HepG2 (cell line): ENCODE data around the gene IL17C. TPM values are rescaled to one million over a fixed set of nuclear protein-coding genes. Genes with fewer than 3 reads are reported as not detected.

Source experiments
- ATAC-seq: fragments of 200-7000 bp; cut with Tn5 transposase; 3 replicates; pipeline ENCODE4 v1.9.1; 2020; ENCODE audit warnings: mild to moderate bottlenecking, moderate library complexity
- BruUV-seq: library from RNA; stranded (reverse); fragments of 400-500 nt; replicated peaks from 2 replicates; lab custom pipeline; 2021; lab: Mats Ljungman, UMichigan
- CTCF ChIA-PET: fragments of 300-600 bp; formaldehyde crosslinking; extraction: SDS; loops from one replicate; lab custom pipeline; 2021; ENCODE audit warnings: low total read pairs, inconsistent platforms, low intra/inter-chr PET ratio; lab: Yijun Ruan, JAX
- POLR2A ChIA-PET: fragments of 350-600 bp; sonication (Branson Sonifier 250); formaldehyde crosslinking; loops from one replicate; lab custom pipeline; 2020; ENCODE audit warnings: antibody characterized with exemption, inconsistent platforms; lab: Yijun Ruan, JAX
- DNase-seq: peaks from one replicate; pipeline ENCODE4 v3.0.0-alpha.2; 2015; ENCODE audit warnings: low spot score
- FAIRE-seq: peaks from 3 replicates; lab custom pipeline; 2011; peaks lifted over from hg19 to GRCh38; lab: Jason Lieb, UNC
- H2AFZ ChIP-seq: one replicate; pipeline ENCODE4 v1.6.1; 2011; ENCODE audit warnings: low read length, inconsistent platforms
- H3K27ac ChIP-seq: fragments of 300-600 bp; 3 replicates; pipeline ENCODE4 v1.8.0; 2011; ENCODE audit warnings: mixed run types, mild to moderate bottlenecking, mixed read lengths, low read length, inconsistent platforms; ENCODE audit not compliant: insufficient read depth; ENCODE audit errors: extremely low read length
- H3K27me3 ChIP-seq, 2 experiments: fragments of 200-600 bp in 1 of 2; 2 replicates in 1 of 2; 3 replicates in 1 of 2; pipeline versions ENCODE4 v1.6.0 to v1.8.0; 2011; ENCODE audit warnings: low read length in 2 of 2, mild to moderate bottlenecking in 2 of 2, moderate library complexity in 2 of 2, inconsistent platforms in 1 of 2; ENCODE audit not compliant: insufficient read depth in 2 of 2, control insufficient read depth in 1 of 2
- H3K36me3 ChIP-seq, 2 experiments: fragments of 200-600 bp in 1 of 2; replicated peaks in 1 of 2; 2 replicates in 1 of 2; 3 replicates in 1 of 2; pipeline versions ENCODE4 v1.5.1 to v1.8.0; 2011; ENCODE audit warnings: low read length in 2 of 2, inconsistent platforms in 1 of 2; ENCODE audit not compliant: insufficient read depth in 2 of 2, control insufficient read depth in 1 of 2
- H3K4me1 ChIP-seq: 2 replicates; pipeline ENCODE4 v1.5.1; 2012; ENCODE audit warnings: low read length, inconsistent platforms; ENCODE audit not compliant: insufficient read depth
- H3K4me2 ChIP-seq: 2 replicates; pipeline ENCODE4 v1.6.0; 2011; ENCODE audit warnings: low read depth, low read length, inconsistent platforms
- H3K4me3 ChIP-seq, 3 experiments: fragments of 200-600 bp in 1 of 3; sonication (generic), shearing (Covaris generic) in 1 of 3; replicated peaks in 1 of 3; 2 replicates each; pipeline ENCODE4 v1.5.1; 2011 to 2016; ENCODE audit warnings: low read length in 3 of 3, inconsistent platforms in 2 of 3, low read depth in 2 of 3, mild to moderate bottlenecking in 2 of 3, control low read depth in 1 of 3, mixed read lengths in 1 of 3; ENCODE audit not compliant: insufficient read depth in 1 of 3
- H3K79me2 ChIP-seq: one replicate; pipeline ENCODE4 v1.6.1; 2011; ENCODE audit warnings: low read length, inconsistent platforms; ENCODE audit not compliant: insufficient read depth
- H3K9ac ChIP-seq: 2 replicates; pipeline ENCODE4 v1.6.0; 2011; ENCODE audit warnings: mild to moderate bottlenecking, low read depth, low read length, inconsistent platforms; ENCODE audit not compliant: insufficient read depth
- H3K9me3 ChIP-seq: 2 replicates; pipeline ENCODE4 v1.5.1; 2012; ENCODE audit warnings: mild to moderate bottlenecking, low read length
- H4K20me1 ChIP-seq: 2 replicates; pipeline ENCODE4 v1.6.0; 2011; ENCODE audit warnings: inconsistent platforms, mild to moderate bottlenecking, low read length, moderate library complexity; ENCODE audit not compliant: insufficient read depth
- AHR ChIP-seq: IDR thresholded peaks from 2 replicates; pipeline ENCODE4 v1.6.1; 2018; ENCODE audit warnings: missing genetic modification reagents, missing compliant biosample characterization
- MATR3 ChIP-seq: sonication (generic); formaldehyde crosslinking; IDR thresholded peaks from 2 replicates; pipeline ENCODE4 v1.4.0; 2020; ENCODE audit warnings: missing genetic modification reagents
- NCOA2 ChIP-seq: sonication (generic); formaldehyde crosslinking; IDR thresholded peaks from 2 replicates; pipeline ENCODE4 v1.8.0; 2022; ENCODE audit warnings: inconsistent platforms
- NFYB ChIP-seq: sonication (generic); formaldehyde crosslinking; IDR thresholded peaks from 2 replicates; pipeline ENCODE4 v1.4.0; 2020; ENCODE audit warnings: missing genetic modification reagents
- RARA ChIP-seq: IDR thresholded peaks from 2 replicates; pipeline ENCODE4 v1.6.1; 2016; ENCODE audit warnings: missing genetic modification reagents, missing compliant biosample characterization
- SIN3A ChIP-seq: IDR thresholded peaks from 2 replicates; pipeline ENCODE4 v1.6.1; 2011; ENCODE audit warnings: low read depth, mild to moderate bottlenecking, control low read depth, low read length, borderline replicate concordance
- SMARCC2 ChIP-seq: fragments of 450-650 bp; IDR thresholded peaks from 2 replicates; pipeline ENCODE4 v1.6.1; 2017; ENCODE audit warnings: antibody characterized with exemption, mild to moderate bottlenecking
- SRSF9 ChIP-seq: fragments of 200-400 bp; formaldehyde crosslinking; IDR thresholded peaks from 2 replicates; pipeline ENCODE4 v1.6.1; 2018; ENCODE audit warnings: borderline replicate concordance, mild to moderate bottlenecking, low read depth, low read length; ENCODE audit not compliant: insufficient read depth, poor library complexity, severe bottlenecking
- SSRP1 ChIP-seq: IDR thresholded peaks from 2 replicates; pipeline ENCODE4 v1.6.1; 2016; ENCODE audit warnings: control low read depth
- WGBS: methylation state at CpG from one replicate; pipeline ENCODE4 v1.1.6; 2017; ENCODE audit warnings: low lambda C conversion rate; 5-methylcytosine and 5-hydroxymethylcytosine counted together
- in situ Hi-C: cut with HindIII; loops from 2 replicates; pipeline ENCODE4 v1.10.0; 2017; ENCODE audit warnings: low pct_unique_long_range_greater_than_20kb; ENCODE audit not compliant: extremely low pct_ligation_motif_present
- intact Hi-C: fragments of 100-400 bp; cut with micrococcal nuclease; formaldehyde crosslinking; loops from one replicate; pipeline ENCODE4 v1.10.0; 2022; ENCODE audit not compliant: unreplicated experiment
- polyA plus RNA-seq, 8 experiments: library from polyadenylated mRNA; depleted of rRNA in 3 of 8; stranded (reverse) in 7 of 8; unstranded in 1 of 8; fragments of >200 nt; fragmentation: Illumina TruSeq in 4 of 8; extraction: Trizol in 4 of 8; gene quantifications; 2 replicates each; pipeline versions ENCODE4 v1.2.1 to v1.2.3, GENCODE V29; 2011 to 2016; ENCODE audit warnings: low read depth in 4 of 8, missing spikeins in 1 of 8, mixed read lengths in 1 of 8; ENCODE audit not compliant: insufficient read depth in 1 of 8
- total RNA-seq, 5 experiments: library from RNA; depleted of rRNA; stranded (reverse); fragments of >200 nt; fragmentation: Illumina TruSeq; extraction: Trizol; gene quantifications; 2 replicates each; pipeline ENCODE4 v1.2.3, GENCODE V29; 2016; ENCODE audit warnings: low read depth in 1 of 5
- TF ChIP-seq, protein P1 (sequence below): sonication (generic); formaldehyde crosslinking; conservative IDR thresholded peaks from 2 replicates; pipeline ENCODE4 v1.5.0; 2020; ENCODE audit warnings: missing genetic modification reagents
- TF ChIP-seq, protein P2 (sequence below): sonication (generic); formaldehyde crosslinking; IDR thresholded peaks from 2 replicates; pipeline ENCODE4 v1.4.0; 2020; ENCODE audit warnings: missing genetic modification reagents
- TF ChIP-seq, protein P3 (sequence below): sonication (generic); formaldehyde crosslinking; conservative IDR thresholded peaks from 2 replicates; pipeline ENCODE4 v1.4.0; 2020; ENCODE audit warnings: mild to moderate bottlenecking, missing genetic modification reagents, moderate library complexity
- TF ChIP-seq, protein P4 (sequence below): sonication (generic); formaldehyde crosslinking; IDR thresholded peaks from 2 replicates; pipeline ENCODE4 v1.4.0; 2020; ENCODE audit warnings: missing genetic modification reagents

Gene IL17C
- total and polyA plus RNA-seq, 2 of the 13 experiments (the other 11 are each of a cell fraction or from before 2014, with no cell fraction given) = not detected

DNA sequence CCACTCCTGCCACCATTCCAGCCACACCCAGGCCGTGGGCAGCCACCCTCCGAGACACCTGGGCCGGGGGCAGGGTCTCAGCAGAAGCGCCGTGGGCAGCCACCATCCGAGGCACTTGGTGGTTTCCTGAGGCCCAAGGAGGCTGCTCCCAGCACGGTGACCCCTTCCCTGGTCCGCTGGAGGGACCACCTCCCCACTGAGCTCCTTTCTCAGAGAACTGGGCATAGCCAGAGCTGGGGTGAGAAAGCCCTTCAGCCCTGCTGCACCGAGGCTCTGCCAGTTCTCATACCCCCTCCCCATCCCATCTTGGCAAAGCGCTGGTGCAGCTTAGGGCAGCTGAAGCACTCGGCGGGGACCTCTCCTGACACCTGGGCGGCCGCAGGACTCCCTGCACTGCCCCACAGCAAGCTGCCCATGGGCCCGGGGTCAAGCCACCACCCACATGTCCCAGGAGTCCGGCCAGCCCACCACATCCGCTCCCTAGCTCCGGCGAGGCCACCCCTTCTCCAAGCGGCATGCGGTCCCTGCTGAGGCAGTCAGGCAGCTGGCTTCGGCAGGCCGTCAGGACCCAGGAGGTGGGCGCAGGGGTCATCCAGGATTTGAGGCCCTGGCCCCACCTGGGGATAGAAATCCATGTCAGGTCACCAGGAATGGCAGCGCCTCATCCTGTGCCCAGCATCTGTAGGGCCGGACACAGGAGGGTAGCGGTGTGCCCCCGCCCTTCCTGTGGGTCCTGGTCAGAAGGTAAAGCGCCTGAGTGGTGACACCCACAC lies 13.8 kb downstream of the IL17C start (continued):
- TF ChIP-seq, protein P1, sequence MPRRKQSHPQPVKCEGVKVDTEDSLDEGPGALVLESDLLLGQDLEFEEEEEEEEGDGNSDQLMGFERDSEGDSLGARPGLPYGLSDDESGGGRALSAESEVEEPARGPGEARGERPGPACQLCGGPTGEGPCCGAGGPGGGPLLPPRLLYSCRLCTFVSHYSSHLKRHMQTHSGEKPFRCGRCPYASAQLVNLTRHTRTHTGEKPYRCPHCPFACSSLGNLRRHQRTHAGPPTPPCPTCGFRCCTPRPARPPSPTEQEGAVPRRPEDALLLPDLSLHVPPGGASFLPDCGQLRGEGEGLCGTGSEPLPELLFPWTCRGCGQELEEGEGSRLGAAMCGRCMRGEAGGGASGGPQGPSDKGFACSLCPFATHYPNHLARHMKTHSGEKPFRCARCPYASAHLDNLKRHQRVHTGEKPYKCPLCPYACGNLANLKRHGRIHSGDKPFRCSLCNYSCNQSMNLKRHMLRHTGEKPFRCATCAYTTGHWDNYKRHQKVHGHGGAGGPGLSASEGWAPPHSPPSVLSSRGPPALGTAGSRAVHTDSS (CRISPR knock-in tag) = no peak
- TF ChIP-seq RARA (CRISPR knock-in tag) (no peak), SRSF9 (no peak), NCOA2 (no peak)
- TF ChIP-seq, protein P2, sequence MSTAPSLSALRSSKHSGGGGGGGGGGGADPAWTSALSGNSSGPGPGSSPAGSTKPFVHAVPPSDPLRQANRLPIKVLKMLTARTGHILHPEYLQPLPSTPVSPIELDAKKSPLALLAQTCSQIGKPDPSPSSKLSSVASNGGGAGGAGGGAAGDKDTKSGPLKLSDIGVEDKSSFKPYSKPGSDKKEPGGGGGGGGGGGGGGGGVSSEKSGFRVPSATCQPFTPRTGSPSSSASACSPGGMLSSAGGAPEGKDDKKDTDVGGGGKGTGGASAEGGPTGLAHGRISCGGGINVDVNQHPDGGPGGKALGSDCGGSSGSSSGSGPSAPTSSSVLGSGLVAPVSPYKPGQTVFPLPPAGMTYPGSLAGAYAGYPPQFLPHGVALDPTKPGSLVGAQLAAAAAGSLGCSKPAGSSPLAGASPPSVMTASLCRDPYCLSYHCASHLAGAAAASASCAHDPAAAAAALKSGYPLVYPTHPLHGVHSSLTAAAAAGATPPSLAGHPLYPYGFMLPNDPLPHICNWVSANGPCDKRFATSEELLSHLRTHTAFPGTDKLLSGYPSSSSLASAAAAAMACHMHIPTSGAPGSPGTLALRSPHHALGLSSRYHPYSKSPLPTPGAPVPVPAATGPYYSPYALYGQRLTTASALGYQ (CRISPR knock-in tag) = no peak

DNA sequence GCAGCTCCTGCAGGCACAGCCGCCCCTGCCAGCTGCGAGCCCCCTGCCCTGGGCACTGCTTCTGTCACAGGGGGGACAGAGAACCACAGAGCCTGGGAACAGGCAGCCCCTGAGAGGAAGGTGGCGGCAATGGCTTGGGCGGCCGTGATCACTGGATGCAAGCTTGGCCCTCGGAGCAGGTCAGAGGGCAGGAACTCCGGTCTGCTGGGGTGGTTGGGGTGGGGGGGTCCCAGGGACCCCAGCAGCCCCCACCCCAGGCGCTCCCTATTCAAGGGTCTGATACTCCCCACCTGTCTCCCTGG lies 14.3 kb downstream of the IL17C start:
- H3K9ac ChIP-seq = no peak overlapping the region
- H2AFZ ChIP-seq = no peak overlapping the region
- in situ Hi-C loops = no loop called here
- peak overlapping the region; percentile 88 for H3K27ac ChIP-seq
- DNase-seq = no peak
- peaks cover 28% of the 10 kb centered on the region for H3K79me2 ChIP-seq
- CTCF ChIA-PET = no interaction called here
- peaks cover 12% of the 10 kb centered on the region; the same call in 1 of the 2 replicates for H4K20me1 ChIP-seq
- H3K27me3 ChIP-seq = no peaks in the 10 kb centered on the region
- 92% methylated on average over 3 of the region's 8 CpGs for WGBS
- FAIRE-seq = no peak
- H3K9me3 ChIP-seq = no peaks in the 10 kb centered on the region
- H3K4me2 ChIP-seq = no peak overlapping the region
- peaks cover 27% of the 10 kb centered on the region for H3K4me1 ChIP-seq
- peaks cover 8 to 38% of the 10 kb centered on the region in 2 experiments for H3K36me3 ChIP-seq
- POLR2A ChIA-PET = interaction anchor here (5.2 kb wide), 1 partner anchor 11 kb away, joined by 51 read pairs; the partner anchor contains the start of gene MVD
- BruUV-seq = no TSS peak
- no peak overlapping the region for H3K4me3 ChIP-seq
- intact Hi-C loops = loop anchor here (5.0 kb wide), 1 partner anchor 55 kb away; no protein-coding TSS in a partner anchor
- no peak for ATAC-seq
- TF ChIP-seq NFYB (CRISPR knock-in tag) (no peak), SMARCC2 (no peak), MATR3 (CRISPR knock-in tag) (no peak), SSRP1 (no peak), SIN3A (no peak), AHR (no peak)
- TF ChIP-seq, protein P3, sequence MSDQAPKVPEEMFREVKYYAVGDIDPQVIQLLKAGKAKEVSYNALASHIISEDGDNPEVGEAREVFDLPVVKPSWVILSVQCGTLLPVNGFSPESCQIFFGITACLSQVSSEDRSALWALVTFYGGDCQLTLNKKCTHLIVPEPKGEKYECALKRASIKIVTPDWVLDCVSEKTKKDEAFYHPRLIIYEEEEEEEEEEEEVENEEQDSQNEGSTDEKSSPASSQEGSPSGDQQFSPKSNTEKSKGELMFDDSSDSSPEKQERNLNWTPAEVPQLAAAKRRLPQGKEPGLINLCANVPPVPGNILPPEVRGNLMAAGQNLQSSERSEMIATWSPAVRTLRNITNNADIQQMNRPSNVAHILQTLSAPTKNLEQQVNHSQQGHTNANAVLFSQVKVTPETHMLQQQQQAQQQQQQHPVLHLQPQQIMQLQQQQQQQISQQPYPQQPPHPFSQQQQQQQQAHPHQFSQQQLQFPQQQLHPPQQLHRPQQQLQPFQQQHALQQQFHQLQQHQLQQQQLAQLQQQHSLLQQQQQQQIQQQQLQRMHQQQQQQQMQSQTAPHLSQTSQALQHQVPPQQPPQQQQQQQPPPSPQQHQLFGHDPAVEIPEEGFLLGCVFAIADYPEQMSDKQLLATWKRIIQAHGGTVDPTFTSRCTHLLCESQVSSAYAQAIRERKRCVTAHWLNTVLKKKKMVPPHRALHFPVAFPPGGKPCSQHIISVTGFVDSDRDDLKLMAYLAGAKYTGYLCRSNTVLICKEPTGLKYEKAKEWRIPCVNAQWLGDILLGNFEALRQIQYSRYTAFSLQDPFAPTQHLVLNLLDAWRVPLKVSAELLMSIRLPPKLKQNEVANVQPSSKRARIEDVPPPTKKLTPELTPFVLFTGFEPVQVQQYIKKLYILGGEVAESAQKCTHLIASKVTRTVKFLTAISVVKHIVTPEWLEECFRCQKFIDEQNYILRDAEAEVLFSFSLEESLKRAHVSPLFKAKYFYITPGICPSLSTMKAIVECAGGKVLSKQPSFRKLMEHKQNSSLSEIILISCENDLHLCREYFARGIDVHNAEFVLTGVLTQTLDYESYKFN (CRISPR knock-in tag) = no peak
- TF ChIP-seq, protein P4, sequence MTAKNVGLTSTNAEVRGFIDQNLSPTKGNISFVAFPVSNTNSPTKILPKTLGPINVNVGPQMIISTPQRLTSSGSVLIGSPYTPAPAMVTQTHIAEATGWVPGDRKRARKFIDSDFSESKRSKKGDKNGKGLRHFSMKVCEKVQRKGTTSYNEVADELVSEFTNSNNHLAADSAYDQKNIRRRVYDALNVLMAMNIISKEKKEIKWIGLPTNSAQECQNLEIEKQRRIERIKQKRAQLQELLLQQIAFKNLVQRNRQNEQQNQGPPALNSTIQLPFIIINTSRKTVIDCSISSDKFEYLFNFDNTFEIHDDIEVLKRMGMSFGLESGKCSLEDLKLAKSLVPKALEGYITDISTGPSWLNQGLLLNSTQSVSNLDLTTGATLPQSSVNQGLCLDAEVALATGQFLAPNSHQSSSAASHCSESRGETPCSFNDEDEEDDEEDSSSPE (CRISPR knock-in tag) = no peak
